ENCODE results near the gene MEIOSIN.

- TF ChIP-seq TAF1 (conservative IDR thresholded peaks at IDR 0.05), result no peak
- no peak for TF ChIP-seq CTCF (IDR thresholded peaks at IDR 0.05; ENCODE audit: low read depth, low read length, missing input control)
- no peak for TF ChIP-seq JUND (IDR thresholded peaks at IDR 0.05)
- TF ChIP-seq HNF4A (conservative IDR thresholded peaks at IDR 0.05), result no peak
- TF ChIP-seq MAX (IDR thresholded peaks at IDR 0.05), result no peak
- TF ChIP-seq FOXA1 (IDR thresholded peaks at IDR 0.05), result no peak
- no peak for TF ChIP-seq REST (IDR thresholded peaks at IDR 0.05)
- TF ChIP-seq HNF4G (IDR thresholded peaks at IDR 0.05), result no peak
- no peak for TF ChIP-seq GABPA (IDR thresholded peaks at IDR 0.05 in 1 of 2, conservative IDR thresholded peaks at IDR 0.05 in 1 of 2)
- TF ChIP-seq RAD21 (IDR thresholded peaks at IDR 0.05), result no peak
- TF ChIP-seq SP1 (IDR thresholded peaks at IDR 0.05), result no peak
- TF ChIP-seq ATF3 (IDR thresholded peaks at IDR 0.05), result no peak
- TF ChIP-seq ZBTB33 (IDR thresholded peaks at IDR 0.05), result no peak
- TF ChIP-seq YY1 (IDR thresholded peaks at IDR 0.05), result no peak
Observed at GRCh38 chr19:45747513-45747912, 14.3 kb downstream of the MEIOSIN start.
